Measurements from ENCODE around the gene PIP4K2C. TPM values are rescaled to one million over a fixed set of nuclear protein-coding genes. Genes with fewer than 3 reads are reported as not detected.

Gene PIP4K2C
- polyA plus RNA-seq, 2 of the 4 experiments (the other 2 are of a cell fraction), result 35.3 to 62.9 TPM

DNA sequence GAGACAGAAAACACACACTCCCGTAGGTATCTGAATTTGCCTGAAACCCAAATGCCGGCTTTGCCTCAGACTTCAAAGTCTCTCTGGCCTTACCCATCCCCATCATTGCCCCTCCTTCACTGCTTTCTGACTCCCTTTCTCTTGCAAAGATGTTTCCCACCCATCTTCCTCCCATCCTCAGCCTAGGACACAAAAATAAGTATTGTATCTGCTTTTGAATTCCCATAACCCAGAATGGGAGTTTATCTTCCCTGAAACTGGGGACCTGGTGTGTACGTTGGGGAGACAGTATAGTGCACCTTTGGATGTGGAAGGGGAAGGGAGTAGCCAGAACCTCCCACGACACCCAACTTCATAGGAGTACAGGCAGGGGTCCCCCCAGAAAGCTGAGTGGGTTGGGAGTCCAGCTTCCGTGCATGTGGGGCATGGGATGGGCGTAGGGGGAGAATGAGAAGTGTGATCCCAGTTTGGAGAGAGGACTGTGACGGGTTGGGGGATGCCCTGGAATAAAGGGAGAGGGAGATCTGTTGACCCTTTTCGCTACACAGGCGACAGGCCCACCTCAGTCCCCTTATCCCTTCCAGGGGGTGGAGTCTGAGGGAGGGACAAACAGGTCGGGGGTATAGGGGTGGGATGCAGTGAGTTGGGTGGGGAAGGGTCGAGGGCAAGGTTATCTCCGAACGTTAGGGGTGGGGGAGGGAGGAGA lies 41.6 kb upstream of the PIP4K2C start:
- DNase-seq (ENCODE audit: low read depth in 1 of 2, low spot score in 1 of 2), result no peak
- WGBS (ENCODE audit: missing lambda C conversion rate), result 55% methylated on average over 10 of the region's 13 CpGs
- ATAC-seq, result peak in 1 of 2 experiments; percentile 0; a peak in 1 of 6 replicates
- peak overlapping the region; percentile 57 to 72; a peak in 5 of 6 replicates for H3K27ac ChIP-seq
- no peak for TF ChIP-seq EHMT2 (IDR thresholded peaks at IDR 0.05; ENCODE audit: low read depth)
- TF ChIP-seq POLR2AphosphoS2 (conservative IDR thresholded peaks at IDR 0.05; ENCODE audit: low read length), result no peak
- TF ChIP-seq, protein P1, sequence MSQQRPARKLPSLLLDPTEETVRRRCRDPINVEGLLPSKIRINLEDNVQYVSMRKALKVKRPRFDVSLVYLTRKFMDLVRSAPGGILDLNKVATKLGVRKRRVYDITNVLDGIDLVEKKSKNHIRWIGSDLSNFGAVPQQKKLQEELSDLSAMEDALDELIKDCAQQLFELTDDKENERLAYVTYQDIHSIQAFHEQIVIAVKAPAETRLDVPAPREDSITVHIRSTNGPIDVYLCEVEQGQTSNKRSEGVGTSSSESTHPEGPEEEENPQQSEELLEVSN (IDR thresholded peaks at IDR 0.05; ENCODE audit: borderline replicate concordance, low read depth), result no peak
- TF ChIP-seq CHD2 (IDR thresholded peaks at IDR 0.05; ENCODE audit: low read length, partially characterized antibody), result no peak
- TF ChIP-seq KDM5A (IDR thresholded peaks at IDR 0.05), result no peak
- no peak for TF ChIP-seq FOXS1 (CRISPR knock-in tag; IDR thresholded peaks at IDR 0.05)
- no peak for TF ChIP-seq RAD21 (conservative IDR thresholded peaks at IDR 0.05 in 1 of 2, IDR thresholded peaks at IDR 0.05 in 1 of 2)
- TF ChIP-seq, protein P2, sequence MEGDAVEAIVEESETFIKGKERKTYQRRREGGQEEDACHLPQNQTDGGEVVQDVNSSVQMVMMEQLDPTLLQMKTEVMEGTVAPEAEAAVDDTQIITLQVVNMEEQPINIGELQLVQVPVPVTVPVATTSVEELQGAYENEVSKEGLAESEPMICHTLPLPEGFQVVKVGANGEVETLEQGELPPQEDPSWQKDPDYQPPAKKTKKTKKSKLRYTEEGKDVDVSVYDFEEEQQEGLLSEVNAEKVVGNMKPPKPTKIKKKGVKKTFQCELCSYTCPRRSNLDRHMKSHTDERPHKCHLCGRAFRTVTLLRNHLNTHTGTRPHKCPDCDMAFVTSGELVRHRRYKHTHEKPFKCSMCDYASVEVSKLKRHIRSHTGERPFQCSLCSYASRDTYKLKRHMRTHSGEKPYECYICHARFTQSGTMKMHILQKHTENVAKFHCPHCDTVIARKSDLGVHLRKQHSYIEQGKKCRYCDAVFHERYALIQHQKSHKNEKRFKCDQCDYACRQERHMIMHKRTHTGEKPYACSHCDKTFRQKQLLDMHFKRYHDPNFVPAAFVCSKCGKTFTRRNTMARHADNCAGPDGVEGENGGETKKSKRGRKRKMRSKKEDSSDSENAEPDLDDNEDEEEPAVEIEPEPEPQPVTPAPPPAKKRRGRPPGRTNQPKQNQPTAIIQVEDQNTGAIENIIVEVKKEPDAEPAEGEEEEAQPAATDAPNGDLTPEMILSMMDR (IDR thresholded peaks at IDR 0.05), result no peak; the same call in 2 of the 3 replicates
- TF ChIP-seq HEYL (CRISPR knock-in tag; IDR thresholded peaks at IDR 0.05), result no peak
- TF ChIP-seq KDM1A (IDR thresholded peaks at IDR 0.05; ENCODE audit: low read depth), result no peak
- TF ChIP-seq, protein P3, sequence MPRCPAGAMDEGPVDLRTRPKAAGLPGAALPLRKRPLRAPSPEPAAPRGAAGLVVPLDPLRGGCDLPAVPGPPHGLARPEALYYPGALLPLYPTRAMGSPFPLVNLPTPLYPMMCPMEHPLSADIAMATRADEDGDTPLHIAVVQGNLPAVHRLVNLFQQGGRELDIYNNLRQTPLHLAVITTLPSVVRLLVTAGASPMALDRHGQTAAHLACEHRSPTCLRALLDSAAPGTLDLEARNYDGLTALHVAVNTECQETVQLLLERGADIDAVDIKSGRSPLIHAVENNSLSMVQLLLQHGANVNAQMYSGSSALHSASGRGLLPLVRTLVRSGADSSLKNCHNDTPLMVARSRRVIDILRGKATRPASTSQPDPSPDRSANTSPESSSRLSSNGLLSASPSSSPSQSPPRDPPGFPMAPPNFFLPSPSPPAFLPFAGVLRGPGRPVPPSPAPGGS (IDR thresholded peaks at IDR 0.05), result no peak
- TF ChIP-seq EHF (CRISPR knock-in tag; IDR thresholded peaks at IDR 0.05), result no peak
- TF ChIP-seq ZC3H11A (IDR thresholded peaks at IDR 0.05), result no peak
- TF ChIP-seq, protein P4, sequence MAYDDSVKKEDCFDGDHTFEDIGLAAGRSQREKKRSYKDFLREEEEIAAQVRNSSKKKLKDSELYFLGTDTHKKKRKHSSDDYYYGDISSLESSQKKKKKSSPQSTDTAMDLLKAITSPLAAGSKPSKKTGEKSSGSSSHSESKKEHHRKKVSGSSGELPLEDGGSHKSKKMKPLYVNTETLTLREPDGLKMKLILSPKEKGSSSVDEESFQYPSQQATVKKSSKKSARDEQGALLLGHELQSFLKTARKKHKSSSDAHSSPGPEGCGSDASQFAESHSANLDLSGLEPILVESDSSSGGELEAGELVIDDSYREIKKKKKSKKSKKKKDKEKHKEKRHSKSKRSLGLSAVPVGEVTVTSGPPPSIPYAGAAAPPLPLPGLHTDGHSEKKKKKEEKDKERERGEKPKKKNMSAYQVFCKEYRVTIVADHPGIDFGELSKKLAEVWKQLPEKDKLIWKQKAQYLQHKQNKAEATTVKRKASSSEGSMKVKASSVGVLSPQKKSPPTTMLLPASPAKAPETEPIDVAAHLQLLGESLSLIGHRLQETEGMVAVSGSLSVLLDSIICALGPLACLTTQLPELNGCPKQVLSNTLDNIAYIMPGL (CRISPR knock-in tag; IDR thresholded peaks at IDR 0.05; ENCODE audit: borderline replicate concordance), result no peak
- TF ChIP-seq ZFP36 (IDR thresholded peaks at IDR 0.05; ENCODE audit: borderline replicate concordance, partially characterized antibody), result no peak
- no peak for TF ChIP-seq GATA3 (IDR thresholded peaks at IDR 0.05; ENCODE audit: borderline replicate concordance)
- CTCF ChIA-PET, result interaction anchor here (1.0 kb wide), 1 partner anchor 25 kb away, joined by 4 read pairs; no protein-coding TSS in a partner anchor
- POLR2A ChIA-PET, result no interaction called here
- H3K4me2 ChIP-seq, result peak overlapping the region; percentile 71
- H3K4me3 ChIP-seq, result peak overlapping the region; percentile 43
- peaks cover 31% of the 10 kb centered on the region for H3K4me1 ChIP-seq
- no peak for FAIRE-seq
- no peaks in the 10 kb centered on the region for H3K9me3 ChIP-seq

DNA sequence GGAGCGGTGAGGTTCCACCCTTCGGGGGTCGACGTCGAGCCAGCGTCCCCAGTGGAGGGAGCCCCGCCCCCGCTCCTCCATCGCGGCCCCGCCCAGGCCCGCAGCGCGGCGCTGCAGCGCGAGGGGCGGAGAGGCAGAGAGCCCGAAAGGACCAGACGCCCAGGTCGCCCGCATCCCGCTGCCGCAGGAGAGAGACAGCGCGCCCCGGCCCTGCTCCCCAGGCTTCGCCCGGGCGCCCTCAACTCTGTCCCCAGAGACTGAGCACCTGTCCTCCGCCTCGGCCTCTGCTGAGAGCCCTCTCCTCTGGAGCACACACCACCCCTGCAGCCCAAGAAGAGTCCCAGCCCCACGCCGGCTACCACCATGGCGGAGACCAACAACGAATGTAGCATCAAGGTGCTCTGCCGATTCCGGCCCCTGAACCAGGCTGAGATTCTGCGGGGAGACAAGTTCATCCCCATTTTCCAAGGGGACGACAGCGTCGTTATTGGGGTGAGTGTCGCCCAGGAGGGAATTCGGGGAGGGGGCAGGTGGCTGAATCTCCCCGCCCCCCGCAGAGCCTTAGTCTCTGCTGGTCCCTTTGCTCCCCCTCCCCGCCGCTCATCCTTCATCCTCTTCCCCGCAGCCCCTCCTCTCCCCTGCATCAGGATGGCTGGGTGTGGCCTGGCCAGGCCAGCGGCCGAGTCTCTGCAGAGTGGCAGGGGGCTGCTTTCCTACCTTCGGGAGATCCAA lies 40.9 kb upstream of the PIP4K2C start, which contains the start of gene KIF5A:
Gene KIF5A (plus strand): TSS at position 136 of the 732 bp plus-strand sequence. CDS start 228 bp downstream, at position 364.
- Histone ChIP-seq H3K27ac (peak within 1 kb of the TSS; percentile 57 to 72; a peak in 5 of 6 replicates), H3K9me3 (no peaks in the 10 kb centered on the region), H3K4me2 (peak within 1 kb of the TSS; percentile 71), H3K4me1 (peaks cover 28% of the 10 kb centered on the region), H3K4me3 (peak within 1 kb of the TSS; percentile 43)
- DNase-seq (ENCODE audit: low read depth in 1 of 2, low spot score in 1 of 2), result peak in 1 of 2 experiments; percentile 69
- 49% methylated on average over 29 of the region's 52 CpGs for WGBS (ENCODE audit: missing lambda C conversion rate)
- FAIRE-seq, result no peak
- CTCF ChIA-PET, result no interaction called here
- TF ChIP-seq POLR2AphosphoS2 (conservative IDR thresholded peaks at IDR 0.05; ENCODE audit: low read length), result no peak
- TF ChIP-seq KDM5A (IDR thresholded peaks at IDR 0.05), result no peak
- no peak for TF ChIP-seq PHF8 (IDR thresholded peaks at IDR 0.05; ENCODE audit: borderline replicate concordance, low read depth)
- TF ChIP-seq HOXB13 (CRISPR knock-in tag; IDR thresholded peaks at IDR 0.05; ENCODE audit: low read depth), result no peak
- TF ChIP-seq KDM1A (IDR thresholded peaks at IDR 0.05; ENCODE audit: low read depth), result no peak
- no peak for TF ChIP-seq TP53 (CRISPR knock-in tag; IDR thresholded peaks at IDR 0.05)
- TF ChIP-seq CEBPB (IDR thresholded peaks at IDR 0.05), result no peak
- TF ChIP-seq ESRRA (IDR thresholded peaks at IDR 0.05; ENCODE audit: borderline replicate concordance, low read length), result no peak
- TF ChIP-seq EHF (CRISPR knock-in tag; IDR thresholded peaks at IDR 0.05), result no peak
- TF ChIP-seq GATA3 (IDR thresholded peaks at IDR 0.05; ENCODE audit: borderline replicate concordance), result no peak
- no peak for TF ChIP-seq JUN (IDR thresholded peaks at IDR 0.05)
- TF ChIP-seq, protein P5, sequence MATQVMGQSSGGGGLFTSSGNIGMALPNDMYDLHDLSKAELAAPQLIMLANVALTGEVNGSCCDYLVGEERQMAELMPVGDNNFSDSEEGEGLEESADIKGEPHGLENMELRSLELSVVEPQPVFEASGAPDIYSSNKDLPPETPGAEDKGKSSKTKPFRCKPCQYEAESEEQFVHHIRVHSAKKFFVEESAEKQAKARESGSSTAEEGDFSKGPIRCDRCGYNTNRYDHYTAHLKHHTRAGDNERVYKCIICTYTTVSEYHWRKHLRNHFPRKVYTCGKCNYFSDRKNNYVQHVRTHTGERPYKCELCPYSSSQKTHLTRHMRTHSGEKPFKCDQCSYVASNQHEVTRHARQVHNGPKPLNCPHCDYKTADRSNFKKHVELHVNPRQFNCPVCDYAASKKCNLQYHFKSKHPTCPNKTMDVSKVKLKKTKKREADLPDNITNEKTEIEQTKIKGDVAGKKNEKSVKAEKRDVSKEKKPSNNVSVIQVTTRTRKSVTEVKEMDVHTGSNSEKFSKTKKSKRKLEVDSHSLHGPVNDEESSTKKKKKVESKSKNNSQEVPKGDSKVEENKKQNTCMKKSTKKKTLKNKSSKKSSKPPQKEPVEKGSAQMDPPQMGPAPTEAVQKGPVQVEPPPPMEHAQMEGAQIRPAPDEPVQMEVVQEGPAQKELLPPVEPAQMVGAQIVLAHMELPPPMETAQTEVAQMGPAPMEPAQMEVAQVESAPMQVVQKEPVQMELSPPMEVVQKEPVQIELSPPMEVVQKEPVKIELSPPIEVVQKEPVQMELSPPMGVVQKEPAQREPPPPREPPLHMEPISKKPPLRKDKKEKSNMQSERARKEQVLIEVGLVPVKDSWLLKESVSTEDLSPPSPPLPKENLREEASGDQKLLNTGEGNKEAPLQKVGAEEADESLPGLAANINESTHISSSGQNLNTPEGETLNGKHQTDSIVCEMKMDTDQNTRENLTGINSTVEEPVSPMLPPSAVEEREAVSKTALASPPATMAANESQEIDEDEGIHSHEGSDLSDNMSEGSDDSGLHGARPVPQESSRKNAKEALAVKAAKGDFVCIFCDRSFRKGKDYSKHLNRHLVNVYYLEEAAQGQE (IDR thresholded peaks at IDR 0.05), result no peak
- TF ChIP-seq HDAC2 (IDR thresholded peaks at IDR 0.05), result no peak
- no peak for TF ChIP-seq MAFK (IDR thresholded peaks at IDR 0.05; ENCODE audit: partially characterized antibody)
- peak; percentile 27 to 59; a peak in 3 of 6 replicates for ATAC-seq
- POLR2A ChIA-PET, result no interaction called here

Measured in A549 (cell line).